HepG2 (cell line): ENCODE measurements around the gene EMP2. TPM values are rescaled to one million over a fixed set of nuclear protein-coding genes. Genes with fewer than 3 reads are reported as not detected.

Experiments used
- ATAC-seq: fragments of 200-7000 bp; cut with Tn5 transposase; 3 replicates; pipeline ENCODE4 v1.9.1; 2020; ENCODE audit warnings: mild to moderate bottlenecking, moderate library complexity
- BruUV-seq: library from RNA; stranded (reverse); fragments of 400-500 nt; replicated peaks from 2 replicates; lab custom pipeline; 2021; lab: Mats Ljungman, UMichigan
- CTCF ChIA-PET: fragments of 300-600 bp; formaldehyde crosslinking; extraction: SDS; loops from one replicate; lab custom pipeline; 2021; ENCODE audit warnings: low total read pairs, inconsistent platforms, low intra/inter-chr PET ratio; lab: Yijun Ruan, JAX
- POLR2A ChIA-PET: fragments of 350-600 bp; sonication (Branson Sonifier 250); formaldehyde crosslinking; loops from one replicate; lab custom pipeline; 2020; ENCODE audit warnings: antibody characterized with exemption, inconsistent platforms; lab: Yijun Ruan, JAX
- DNase-seq: peaks from one replicate; pipeline ENCODE4 v3.0.0-alpha.2; 2015; ENCODE audit warnings: low spot score
- FAIRE-seq: peaks from 3 replicates; lab custom pipeline; 2011; peaks lifted over from hg19 to GRCh38; lab: Jason Lieb, UNC
- H2AFZ ChIP-seq: one replicate; pipeline ENCODE4 v1.6.1; 2011; ENCODE audit warnings: low read length, inconsistent platforms
- H3K27ac ChIP-seq: fragments of 300-600 bp; 3 replicates; pipeline ENCODE4 v1.8.0; 2011; ENCODE audit warnings: mixed run types, mild to moderate bottlenecking, mixed read lengths, low read length, inconsistent platforms; ENCODE audit not compliant: insufficient read depth; ENCODE audit errors: extremely low read length
- H3K27me3 ChIP-seq, 2 experiments: fragments of 200-600 bp in 1 of 2; 2 replicates in 1 of 2; 3 replicates in 1 of 2; pipeline versions ENCODE4 v1.6.0 to v1.8.0; 2011; ENCODE audit warnings: low read length in 2 of 2, mild to moderate bottlenecking in 2 of 2, moderate library complexity in 2 of 2, inconsistent platforms in 1 of 2; ENCODE audit not compliant: insufficient read depth in 2 of 2, control insufficient read depth in 1 of 2
- H3K36me3 ChIP-seq, 2 experiments: fragments of 200-600 bp in 1 of 2; replicated peaks in 1 of 2; 2 replicates in 1 of 2; 3 replicates in 1 of 2; pipeline versions ENCODE4 v1.5.1 to v1.8.0; 2011; ENCODE audit warnings: low read length in 2 of 2, inconsistent platforms in 1 of 2; ENCODE audit not compliant: insufficient read depth in 2 of 2, control insufficient read depth in 1 of 2
- H3K4me1 ChIP-seq: 2 replicates; pipeline ENCODE4 v1.5.1; 2012; ENCODE audit warnings: low read length, inconsistent platforms; ENCODE audit not compliant: insufficient read depth
- H3K4me2 ChIP-seq: 2 replicates; pipeline ENCODE4 v1.6.0; 2011; ENCODE audit warnings: low read depth, low read length, inconsistent platforms
- H3K4me3 ChIP-seq, 3 experiments: fragments of 200-600 bp in 1 of 3; sonication (generic), shearing (Covaris generic) in 1 of 3; replicated peaks in 1 of 3; 2 replicates each; pipeline ENCODE4 v1.5.1; 2011 to 2016; ENCODE audit warnings: low read length in 3 of 3, inconsistent platforms in 2 of 3, low read depth in 2 of 3, mild to moderate bottlenecking in 2 of 3, control low read depth in 1 of 3, mixed read lengths in 1 of 3; ENCODE audit not compliant: insufficient read depth in 1 of 3
- H3K79me2 ChIP-seq: one replicate; pipeline ENCODE4 v1.6.1; 2011; ENCODE audit warnings: low read length, inconsistent platforms; ENCODE audit not compliant: insufficient read depth
- H3K9ac ChIP-seq: 2 replicates; pipeline ENCODE4 v1.6.0; 2011; ENCODE audit warnings: mild to moderate bottlenecking, low read depth, low read length, inconsistent platforms; ENCODE audit not compliant: insufficient read depth
- H3K9me3 ChIP-seq: 2 replicates; pipeline ENCODE4 v1.5.1; 2012; ENCODE audit warnings: mild to moderate bottlenecking, low read length
- H4K20me1 ChIP-seq: 2 replicates; pipeline ENCODE4 v1.6.0; 2011; ENCODE audit warnings: inconsistent platforms, mild to moderate bottlenecking, low read length, moderate library complexity; ENCODE audit not compliant: insufficient read depth
- AGO2 ChIP-seq: fragments of 200-400 bp; formaldehyde crosslinking; optimal IDR thresholded peaks from 2 replicates; pipeline ENCODE3; 2017; ENCODE audit warnings: mild to moderate bottlenecking, low read depth, low read length, moderate library complexity
- ATF1 ChIP-seq: IDR thresholded peaks from 2 replicates; pipeline ENCODE4 v1.6.1; 2016; ENCODE audit warnings: mild to moderate bottlenecking, control low read depth
- ETS1 ChIP-seq: sonication (generic); formaldehyde crosslinking; IDR thresholded peaks from 2 replicates; pipeline ENCODE4 v1.4.0; 2020; ENCODE audit warnings: missing genetic modification reagents
- ETV5 ChIP-seq: IDR thresholded peaks from 2 replicates; pipeline ENCODE4 v1.6.1; 2018; ENCODE audit warnings: missing biosample characterization, missing genetic modification reagents, inconsistent platforms, borderline replicate concordance
- HNF4A ChIP-seq: sonication (generic); formaldehyde crosslinking; IDR thresholded peaks from 2 replicates; pipeline ENCODE4 v1.4.0; 2020; ENCODE audit warnings: missing genetic modification reagents
- IRF1 ChIP-seq: sonication (generic); formaldehyde crosslinking; IDR thresholded peaks from 2 replicates; pipeline ENCODE4 v1.4.0; 2020; ENCODE audit warnings: low read depth, mild to moderate bottlenecking, missing genetic modification reagents
- JUNB ChIP-seq: sonication (generic); formaldehyde crosslinking; IDR thresholded peaks from 2 replicates; pipeline ENCODE4 v1.8.0; 2022; ENCODE audit warnings: missing genetic modification reagents, mild to moderate bottlenecking, borderline replicate concordance
- KDM5B ChIP-seq: sonication (generic); formaldehyde crosslinking; IDR thresholded peaks from 2 replicates; pipeline ENCODE4 v1.4.0; 2020; ENCODE audit warnings: missing genetic modification reagents, mild to moderate bottlenecking, borderline replicate concordance
- NFATC3 ChIP-seq: sonication (generic); formaldehyde crosslinking; IDR thresholded peaks from 2 replicates; pipeline ENCODE4 v1.5.1; 2020; ENCODE audit warnings: mild to moderate bottlenecking, missing genetic modification reagents
- NONO ChIP-seq, 2 experiments: fragments of 450-650 bp in 1 of 2; sonication (generic) in 1 of 2; formaldehyde crosslinking in 1 of 2; IDR thresholded peaks in 1 of 2; conservative IDR thresholded peaks in 1 of 2; 2 replicates each; pipeline versions ENCODE4 v1.6.1 to v1.8.0; 2017 to 2022; ENCODE audit warnings: mild to moderate bottlenecking in 1 of 2, missing genetic modification reagents in 1 of 2, moderate library complexity in 1 of 2
- PHB2 ChIP-seq: fragments of 450-650 bp; IDR thresholded peaks from 2 replicates; pipeline ENCODE4 v1.6.1; 2018; ENCODE audit not compliant: partially characterized antibody
- SALL2 ChIP-seq: sonication (generic); formaldehyde crosslinking; IDR thresholded peaks from 2 replicates; pipeline ENCODE4 v1.8.1; 2023; ENCODE audit warnings: mild to moderate bottlenecking, missing genetic modification reagents, inconsistent platforms
- TOE1 ChIP-seq: sonication (generic); formaldehyde crosslinking; IDR thresholded peaks from 2 replicates; pipeline ENCODE4 v1.4.0; 2020; ENCODE audit warnings: mild to moderate bottlenecking, missing genetic modification reagents
- ZBTB46 ChIP-seq: sonication (generic); formaldehyde crosslinking; IDR thresholded peaks from 2 replicates; pipeline ENCODE4 v1.4.0; 2020; ENCODE audit warnings: mild to moderate bottlenecking, missing genetic modification reagents, borderline replicate concordance
- ZNF136 ChIP-seq: sonication (generic); formaldehyde crosslinking; IDR thresholded peaks from 2 replicates; pipeline ENCODE4 v1.8.1; 2022; ENCODE audit warnings: low read depth, mild to moderate bottlenecking, moderate library complexity, missing genetic modification reagents
- ZNF143 ChIP-seq: sonication (generic); formaldehyde crosslinking; IDR thresholded peaks from 2 replicates; pipeline ENCODE4 v1.4.0; 2020; ENCODE audit warnings: missing genetic modification reagents
- ZNF225 ChIP-seq: sonication (generic); formaldehyde crosslinking; IDR thresholded peaks from 2 replicates; pipeline ENCODE4 v1.4.0; 2020; ENCODE audit warnings: mild to moderate bottlenecking, missing genetic modification reagents
- ZNF530 ChIP-seq: sonication (generic); formaldehyde crosslinking; IDR thresholded peaks from 2 replicates; pipeline ENCODE4 v1.5.0; 2020; ENCODE audit warnings: low read depth, mild to moderate bottlenecking, missing genetic modification reagents
- ZSCAN20 ChIP-seq: sonication (generic); formaldehyde crosslinking; IDR thresholded peaks from 2 replicates; pipeline ENCODE4 v1.4.0; 2020; ENCODE audit warnings: missing genetic modification reagents, mild to moderate bottlenecking, borderline replicate concordance
- WGBS: methylation state at CpG from one replicate; pipeline ENCODE4 v1.1.6; 2017; ENCODE audit warnings: low lambda C conversion rate; 5-methylcytosine and 5-hydroxymethylcytosine counted together
- in situ Hi-C: cut with HindIII; loops from 2 replicates; pipeline ENCODE4 v1.10.0; 2017; ENCODE audit warnings: low pct_unique_long_range_greater_than_20kb; ENCODE audit not compliant: extremely low pct_ligation_motif_present
- intact Hi-C: fragments of 100-400 bp; cut with micrococcal nuclease; formaldehyde crosslinking; loops from one replicate; pipeline ENCODE4 v1.10.0; 2022; ENCODE audit not compliant: unreplicated experiment
- polyA plus RNA-seq, 8 experiments: library from polyadenylated mRNA; depleted of rRNA in 3 of 8; stranded (reverse) in 7 of 8; unstranded in 1 of 8; fragments of >200 nt; fragmentation: Illumina TruSeq in 4 of 8; extraction: Trizol in 4 of 8; gene quantifications; 2 replicates each; pipeline versions ENCODE4 v1.2.1 to v1.2.3, GENCODE V29; 2011 to 2016; ENCODE audit warnings: low read depth in 4 of 8, missing spikeins in 1 of 8, mixed read lengths in 1 of 8; ENCODE audit not compliant: insufficient read depth in 1 of 8
- total RNA-seq, 5 experiments: library from RNA; depleted of rRNA; stranded (reverse); fragments of >200 nt; fragmentation: Illumina TruSeq; extraction: Trizol; gene quantifications; 2 replicates each; pipeline ENCODE4 v1.2.3, GENCODE V29; 2016; ENCODE audit warnings: low read depth in 1 of 5

Gene EMP2
- total and polyA plus RNA-seq, 2 of the 13 experiments (the other 11 are each of a cell fraction or from before 2014, with no cell fraction given): 24.6 to 91.2 TPM

GRCh38 chr16:10522966-10523365, 57.4 kb downstream of the EMP2 start (continued):
- TF ChIP-seq ZBTB46 (no peak), KDM5B (CRISPR knock-in tag) (no peak), ZNF143 (CRISPR knock-in tag) (0 out of 2 replicates have a peak, but pooled peaks have one; percentile 28), HNF4A (CRISPR knock-in tag) (no peak), ATF1 (CRISPR knock-in tag) (no peak), ZNF530 (no peak), ETS1 (CRISPR knock-in tag) (no peak), ZNF136 (CRISPR knock-in tag) (no peak)

- BruUV-seq: no TSS peak
- WGBS: 48% methylated on average over 9 of the region's 9 CpGs
- TF ChIP-seq SALL2 (no peak), JUNB (CRISPR knock-in tag) (no peak), ZNF225 (CRISPR knock-in tag) (no peak), ETV5 (CRISPR knock-in tag) (0 out of 2 replicates have a peak, but pooled peaks have one; percentile 17), IRF1 (no peak), NONO (IDR thresholded peaks at IDR 0.05) (no peak), NONO (CRISPR knock-in tag; conservative IDR thresholded peaks at IDR 0.05) (0 out of 2 replicates have a peak, but pooled peaks have one; percentile 29), PHB2 (no peak), NFATC3 (CRISPR knock-in tag) (peak; percentile 35; the same call in 1 of the 2 replicates), ZSCAN20 (CRISPR knock-in tag) (no peak), AGO2 (no peak), TOE1 (CRISPR knock-in tag) (no peak)
Measured at GRCh38 chr16:10521681-10522274, 58.6 kb downstream of the EMP2 start.

More at GRCh38 chr16:10521681-10522274, 58.6 kb downstream of the EMP2 start:
- H3K9me3 ChIP-seq: no peaks in the 10 kb centered on the region
- no peak overlapping the region for H3K9ac ChIP-seq
- no peaks in the 10 kb centered on the region for H3K36me3 ChIP-seq
- H3K27ac ChIP-seq: no peak overlapping the region
- POLR2A ChIA-PET: interaction anchor here (0.9 to 2.5 kb wide), 4 partner anchors 57 to 222 kb away, joined by 3 to 30 read pairs (median 7); partner anchors contain the start of gene NUBP1
- H3K79me2 ChIP-seq: no peaks in the 10 kb centered on the region
- H3K4me1 ChIP-seq: peaks cover 27% of the 10 kb centered on the region
- intact Hi-C loops: loop anchor here (1.0 to 5.0 kb wide), 4 partner anchors 41 to 401 kb away; partner anchors contain the start of gene EMP2
- H4K20me1 ChIP-seq: no peaks in the 10 kb centered on the region
- H3K4me3 ChIP-seq: no peak overlapping the region
- in situ Hi-C loops: no loop called here
- FAIRE-seq (peak; percentile 83), ATAC-seq (peak; percentile 42), DNase-seq (peak; percentile 79)
- H3K27me3 ChIP-seq: no peaks in the 10 kb centered on the region
- CTCF ChIA-PET: interaction anchor here (1.3 to 2.6 kb wide), 3 partner anchors 57 to 216 kb away, joined by 3 to 33 read pairs (median 4); no protein-coding TSS in a partner anchor
- no peak overlapping the region for H2AFZ ChIP-seq
- no peak overlapping the region for H3K4me2 ChIP-seq
